Activated CD4-positive, CD25-positive, alpha-beta regulatory T cell treated with anti-CD3 and anti-CD28 coated beads, Interleukin-2, amount 50 U/mL, for 72 hours (primary cell): ENCODE measurements around the gene RPS27L.
"Not testable (repeated sequence)": the region's sequence is repeated elsewhere in the genome, so short reads cannot be mapped to it uniquely, and the experiment has no call there.

Experiments
- DNase-seq: peaks from one replicate; pipeline ENCODE4 v3.0.0; 2021

RPS27L gene

DNA sequence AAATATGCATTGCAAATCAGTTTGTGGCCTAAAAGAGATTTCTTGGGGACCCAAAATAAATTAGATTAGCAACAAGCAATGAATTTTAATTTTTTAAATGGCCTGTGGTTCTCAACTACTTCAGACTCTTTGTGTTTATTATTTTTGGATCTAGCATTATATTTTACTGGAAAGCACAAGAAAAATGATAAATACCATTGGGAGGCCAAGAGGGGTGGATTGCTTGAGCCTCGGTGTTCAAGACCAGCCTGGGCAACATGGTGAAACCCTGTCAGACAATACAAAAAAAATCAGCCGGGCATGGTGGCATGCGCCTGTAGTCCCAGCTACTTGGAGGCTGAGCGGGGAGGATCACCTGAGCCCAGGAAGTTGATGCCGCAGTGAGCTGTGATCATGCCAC lies 22.0 kb downstream of the RPS27L start:
- DNase-seq: no peak

DNA sequence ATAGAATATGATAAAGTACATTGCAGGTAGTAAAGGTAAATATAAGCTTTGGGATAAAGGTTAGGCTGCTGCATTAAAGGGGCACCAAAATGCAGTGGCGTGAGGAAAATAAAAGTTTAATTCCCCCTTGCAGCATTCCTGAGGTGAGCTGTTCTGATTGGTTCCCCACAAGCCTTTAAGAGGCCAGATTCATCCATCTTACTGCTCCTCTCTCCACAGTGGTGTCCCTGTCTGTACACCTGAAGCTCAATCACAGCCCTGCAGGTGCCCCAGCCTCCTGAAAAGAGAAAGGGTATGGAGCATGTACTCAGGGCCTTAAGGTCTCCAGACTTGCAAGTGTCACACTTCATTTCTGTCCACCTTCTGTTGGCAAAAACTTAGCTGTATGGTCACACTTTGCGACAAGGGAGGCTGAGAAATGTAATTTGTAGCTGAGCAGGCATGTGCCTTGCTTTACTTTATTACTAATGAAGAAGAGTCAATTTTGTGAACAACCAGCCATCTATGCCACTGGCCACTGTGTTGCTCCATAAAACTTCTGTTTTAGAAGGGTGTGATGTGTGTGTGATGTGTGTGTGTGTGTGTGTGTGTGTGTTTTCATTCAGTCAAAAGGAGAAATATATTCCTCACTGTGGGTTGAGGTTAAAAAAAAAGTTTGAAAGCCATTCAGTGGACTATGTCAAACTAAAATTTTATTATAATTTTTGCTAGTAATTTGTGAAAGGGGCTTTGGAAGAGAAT lies 22.9 kb downstream of the RPS27L start:
- no peak for DNase-seq

DNA sequence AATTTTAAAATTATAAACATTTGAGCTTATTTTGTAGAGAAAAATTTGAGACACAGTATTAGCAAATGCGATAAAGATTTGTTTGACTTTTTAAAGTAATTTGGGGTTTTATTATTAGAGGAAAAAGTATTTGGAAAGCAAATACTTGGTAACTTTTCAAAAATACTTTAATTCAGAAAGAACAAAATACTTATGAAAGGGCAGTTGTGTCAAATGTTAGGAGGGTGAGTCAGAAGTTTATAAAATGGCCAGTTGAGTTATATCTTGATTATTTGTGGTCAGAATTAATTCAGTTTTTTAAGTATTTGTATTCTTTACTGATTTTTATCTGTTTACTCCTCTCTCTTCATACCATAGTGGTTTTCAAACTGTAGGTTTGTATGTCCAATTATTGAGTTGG lies 23.5 kb downstream of the RPS27L start:
- DNase-seq: no peak

DNA sequence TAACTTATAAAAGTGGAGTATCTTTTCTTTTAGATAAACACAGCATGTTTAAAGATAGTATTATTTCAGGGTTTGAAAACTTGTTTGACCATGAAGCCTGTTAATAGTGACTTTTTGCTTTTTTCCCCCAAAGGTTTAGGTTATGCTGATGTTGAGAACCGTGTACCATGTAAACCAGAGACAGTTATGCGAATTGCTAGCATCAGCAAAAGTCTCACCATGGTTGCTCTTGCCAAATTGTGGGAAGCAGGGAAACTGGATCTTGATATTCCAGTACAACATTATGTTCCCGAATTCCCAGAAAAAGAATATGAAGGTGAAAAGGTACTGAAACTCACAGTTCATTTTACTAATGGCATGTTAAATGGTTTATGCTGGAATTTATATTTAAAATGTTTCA lies 30.6 kb downstream of the RPS27L start:
- DNase-seq: no peak

DNA sequence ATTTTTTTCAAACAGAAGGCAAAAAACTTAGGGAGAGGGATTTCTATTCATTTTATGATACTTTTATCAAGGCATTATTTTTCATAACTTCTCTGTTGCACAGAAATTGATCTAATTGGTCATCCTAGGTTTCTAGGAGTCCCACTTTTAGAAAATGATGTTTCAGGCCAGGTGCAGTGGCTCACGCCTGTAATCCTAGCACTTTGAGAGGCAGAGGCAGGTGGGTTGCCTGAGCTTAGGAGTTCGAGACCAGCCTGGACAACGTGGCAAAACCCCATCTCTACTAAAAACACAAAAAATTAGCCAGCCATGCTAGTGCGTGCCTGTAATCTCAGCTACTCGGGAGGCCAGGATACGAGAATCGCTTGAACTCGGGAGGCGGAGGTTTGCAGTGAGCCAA lies 32.8 kb downstream of the RPS27L start:
- no peak for DNase-seq

DNA sequence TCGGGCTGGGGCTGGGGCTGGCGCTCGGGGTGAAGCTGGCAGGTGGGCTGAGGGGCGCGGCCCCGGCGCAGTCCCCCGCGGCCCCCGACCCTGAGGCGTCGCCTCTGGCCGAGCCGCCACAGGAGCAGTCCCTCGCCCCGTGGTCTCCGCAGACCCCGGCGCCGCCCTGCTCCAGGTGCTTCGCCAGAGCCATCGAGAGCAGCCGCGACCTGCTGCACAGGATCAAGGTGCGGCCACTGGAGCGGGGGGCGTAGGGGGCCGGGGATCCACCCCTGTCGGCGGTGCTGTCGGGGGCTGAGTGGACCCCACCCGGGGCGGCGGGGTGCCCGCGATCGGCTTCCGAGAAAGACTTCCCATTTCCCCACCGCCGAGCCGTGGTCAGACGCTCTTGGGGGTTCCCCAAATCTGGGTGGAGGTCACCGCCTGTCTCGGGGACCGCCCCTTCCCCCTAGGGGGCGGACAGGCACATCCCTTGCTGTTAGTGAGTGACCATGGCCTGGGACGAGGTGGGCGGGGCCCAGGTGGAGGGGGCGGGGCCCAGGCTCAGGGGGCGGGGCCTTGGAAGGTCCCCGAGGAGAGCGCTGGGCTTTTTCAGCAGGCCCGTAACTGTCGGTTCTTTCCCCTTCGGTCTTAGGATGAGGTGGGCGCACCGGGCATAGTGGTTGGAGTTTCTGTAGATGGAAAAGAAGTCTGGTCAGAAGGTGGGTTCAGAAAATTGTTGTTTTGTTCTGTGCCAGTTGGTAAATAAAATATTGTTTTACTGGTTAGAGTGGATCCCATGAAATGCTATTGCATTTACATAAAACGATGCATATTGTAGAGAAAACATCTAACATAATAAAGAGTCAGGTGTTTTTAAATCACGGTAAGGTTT lies 35.0 kb downstream of the RPS27L start:
- DNase-seq: peak; percentile 80

DNA sequence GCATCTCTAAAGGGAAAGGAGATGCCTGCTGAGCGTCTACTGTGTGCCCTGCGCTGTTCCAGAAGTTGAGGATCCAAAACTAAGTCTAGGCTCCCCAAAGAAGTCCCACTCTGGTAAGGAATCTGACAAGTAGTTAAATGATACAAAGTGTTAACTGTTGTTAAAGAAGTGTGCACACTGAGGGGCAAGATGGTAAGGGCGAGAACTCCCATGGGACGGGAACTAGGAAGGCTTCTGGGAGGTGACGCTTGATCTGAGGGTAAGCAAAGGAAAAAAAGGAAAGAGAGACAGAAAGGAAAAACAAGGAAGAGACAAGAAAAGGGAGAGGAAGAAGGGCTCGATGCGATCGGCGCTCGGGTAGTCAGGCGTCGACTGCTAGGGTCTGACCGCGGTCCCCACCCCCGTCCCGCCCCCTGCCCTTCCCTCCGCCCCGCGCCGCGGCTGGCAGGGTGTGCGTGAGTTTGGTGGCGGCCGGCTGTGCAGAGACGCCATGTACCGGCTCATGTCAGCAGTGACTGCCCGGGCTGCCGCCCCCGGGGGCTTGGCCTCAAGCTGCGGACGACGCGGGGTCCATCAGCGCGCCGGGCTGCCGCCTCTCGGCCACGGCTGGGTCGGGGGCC lies 35.8 kb downstream of the RPS27L start, which contains the start of gene LACTB:
Gene LACTB, plus strand, starts transcription at position 480 of the 620 bp plus-strand sequence. Its CDS starts 11 bp downstream, at position 491.
- DNase-seq: peak; percentile 77

DNA sequence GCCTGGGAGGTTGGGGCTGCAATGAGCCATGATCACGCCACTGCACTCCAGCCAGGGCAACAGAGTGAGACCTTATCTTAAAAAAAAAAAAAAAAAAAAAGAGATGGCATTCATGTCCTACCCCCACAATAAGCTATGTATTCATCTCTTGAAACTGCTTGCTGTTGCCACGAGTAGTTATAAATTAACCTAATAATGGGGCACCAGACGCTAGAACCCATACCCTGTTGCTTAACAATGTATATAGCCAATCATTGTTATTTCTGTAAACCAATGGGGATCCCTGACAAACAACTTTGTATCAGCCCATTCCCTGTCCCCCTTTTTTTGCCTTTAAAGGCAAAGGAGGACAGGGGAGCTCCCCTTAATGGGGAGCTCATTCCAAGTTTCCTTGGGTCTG lies 38.4 kb downstream of the RPS27L start:
- DNase-seq: no peak

DNA sequence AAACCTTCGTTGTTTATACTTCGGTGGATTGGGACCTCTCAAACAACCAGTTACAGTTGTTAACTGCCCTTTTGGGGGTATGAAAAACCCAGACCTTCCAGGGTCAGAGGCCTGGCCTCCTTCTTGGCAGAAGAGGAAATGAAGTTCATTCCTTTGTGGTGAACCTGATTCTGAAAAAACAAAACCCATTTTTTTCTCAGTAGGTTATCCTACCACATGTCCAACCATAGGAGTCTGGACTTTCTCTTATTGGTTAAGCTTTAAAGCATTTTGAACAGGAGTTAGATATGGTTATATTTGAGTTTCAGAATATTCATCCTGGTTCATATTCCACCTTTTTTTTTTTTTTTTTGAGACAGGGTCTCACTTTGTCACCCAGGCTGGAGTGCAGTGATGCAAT lies 42.8 kb downstream of the RPS27L start:
- DNase-seq: no peak

DNA sequence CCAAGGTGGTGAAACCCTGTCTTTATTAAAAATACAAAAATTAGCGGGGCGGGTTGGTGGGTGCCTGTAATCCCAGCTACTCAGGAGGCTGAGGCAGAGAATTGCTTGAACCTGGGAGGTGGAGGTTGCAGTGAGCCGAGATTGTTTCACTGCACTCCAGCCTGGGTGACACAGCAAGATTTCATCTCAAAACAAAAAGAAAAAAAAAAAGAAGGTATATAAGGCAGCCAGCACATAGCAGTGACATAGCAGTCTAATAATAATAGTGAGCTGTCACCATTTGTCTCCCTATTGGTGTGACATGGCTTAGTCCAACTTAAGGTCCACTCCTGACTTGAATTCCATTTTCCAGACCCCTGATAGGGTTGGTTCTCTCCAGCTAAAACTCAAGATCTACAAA lies 44.4 kb downstream of the RPS27L start:
- DNase-seq: no peak

DNA sequence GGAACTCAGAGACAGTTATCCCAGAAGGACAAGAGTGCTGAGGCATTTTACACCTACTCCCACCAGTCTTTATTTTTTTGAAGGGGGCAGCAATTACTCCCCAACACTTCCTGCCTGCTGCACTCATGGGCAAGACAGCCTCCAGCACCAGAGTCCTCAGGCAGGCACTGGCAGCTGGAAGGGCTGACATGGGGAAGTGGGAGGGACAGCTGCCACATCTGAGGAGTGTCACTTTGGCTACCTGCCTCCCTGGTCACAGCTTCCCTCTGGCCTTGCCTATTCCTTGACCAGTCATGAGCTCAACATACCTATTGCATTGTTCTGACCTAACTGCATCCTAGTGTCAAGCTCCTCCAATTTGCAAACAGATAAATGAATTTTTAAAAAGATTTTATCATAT lies 45.8 kb downstream of the RPS27L start:
- no peak for DNase-seq

DNA sequence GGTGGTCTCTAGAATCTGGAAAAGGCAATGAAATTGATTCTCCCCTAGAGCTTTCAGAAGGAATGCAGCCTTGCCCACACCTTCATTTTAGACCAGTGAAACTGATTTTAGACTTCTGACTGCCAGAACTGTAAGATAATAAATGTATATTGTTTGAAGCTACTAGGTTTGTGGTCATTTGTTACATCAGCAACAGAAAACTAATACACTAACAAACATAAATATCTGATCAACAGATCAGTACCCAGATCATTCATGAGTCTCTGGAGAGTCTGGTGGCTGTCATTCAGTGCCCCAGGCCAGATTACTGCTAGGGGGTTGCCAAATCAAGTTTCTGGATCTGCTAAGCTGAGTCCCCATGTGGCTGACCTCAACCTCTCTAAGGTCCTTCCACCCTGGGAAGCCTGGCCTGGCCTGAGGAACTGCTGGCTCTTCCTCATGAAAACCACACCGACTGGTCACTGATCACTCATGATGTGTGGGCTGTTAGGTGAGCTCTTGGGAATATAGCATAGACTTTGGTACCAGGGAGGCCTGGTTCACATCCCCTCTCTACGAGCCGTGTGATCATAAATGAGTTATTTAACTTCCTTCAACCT lies 46.8 kb downstream of the RPS27L start:
- DNase-seq: no peak

DNA sequence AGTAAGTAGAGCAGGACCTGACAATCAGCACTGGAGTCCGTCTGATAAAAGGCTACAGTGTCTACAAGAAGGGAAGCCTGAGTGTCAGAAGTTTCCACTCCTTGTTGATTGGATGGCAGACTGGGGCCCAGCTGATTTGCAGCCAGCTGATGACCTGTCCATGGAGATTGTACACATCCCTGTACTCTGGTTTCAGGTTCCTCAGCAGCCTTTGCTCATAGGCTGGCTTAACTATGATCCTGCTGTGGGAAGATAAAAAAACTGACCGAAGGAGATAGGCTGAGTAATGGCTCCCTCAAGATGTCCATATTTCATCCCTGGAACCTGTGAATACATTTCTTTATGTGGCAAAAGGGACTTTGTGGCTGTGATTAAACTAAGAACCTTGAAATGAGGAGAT lies 47.4 kb downstream of the RPS27L start:
- no peak for DNase-seq

DNA sequence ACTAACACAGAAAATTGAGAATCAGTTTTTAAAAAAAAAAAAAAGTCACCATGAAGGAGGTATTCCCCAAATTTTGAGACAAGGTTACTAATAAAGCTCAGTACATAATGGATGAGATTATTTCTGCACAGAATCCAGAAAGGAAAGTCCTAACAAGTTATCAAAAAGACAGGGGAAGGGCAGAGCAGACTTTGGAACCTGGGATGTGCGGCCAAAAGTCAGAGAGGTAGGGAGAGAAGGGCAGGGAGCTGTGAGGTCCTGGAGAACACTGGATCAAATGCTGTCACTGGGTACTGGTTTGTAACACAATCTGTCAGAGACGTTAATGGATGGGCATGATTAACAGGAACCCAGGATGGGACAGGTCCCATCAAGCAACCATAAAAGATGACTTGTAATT lies 47.8 kb downstream of the RPS27L start:
- DNase-seq: no peak

DNA sequence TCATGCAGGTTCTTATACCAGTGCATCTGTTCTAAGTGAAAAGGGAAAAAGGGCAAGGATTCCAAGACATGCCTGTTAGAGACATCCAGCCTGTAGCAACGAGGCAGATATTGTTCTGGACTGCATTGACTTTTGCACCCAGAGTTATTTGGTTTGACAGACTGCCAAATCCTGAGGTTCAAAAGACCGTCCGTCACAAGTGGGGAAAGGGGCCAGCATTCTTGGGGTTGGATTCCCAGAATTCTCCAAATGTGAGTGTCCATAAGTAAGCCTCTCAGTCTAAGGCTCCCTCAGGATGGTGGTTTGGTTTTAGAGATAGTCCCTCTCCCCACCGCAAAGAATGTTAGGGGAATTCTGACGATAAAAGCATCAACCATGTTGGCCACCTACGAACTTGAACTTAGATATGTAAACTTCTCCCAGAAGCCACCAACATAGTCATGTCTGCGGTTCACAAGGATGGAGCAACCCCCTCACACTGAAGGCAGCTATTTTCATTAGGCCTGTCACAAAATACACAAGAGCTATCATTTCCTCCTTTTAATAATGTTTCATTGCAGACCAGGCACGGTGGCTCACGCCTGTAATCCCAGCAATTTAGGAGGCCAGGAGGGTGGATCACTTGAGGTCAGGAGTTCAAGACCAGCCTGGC lies 49.3 kb downstream of the RPS27L start:
- DNase-seq: no peak

DNA sequence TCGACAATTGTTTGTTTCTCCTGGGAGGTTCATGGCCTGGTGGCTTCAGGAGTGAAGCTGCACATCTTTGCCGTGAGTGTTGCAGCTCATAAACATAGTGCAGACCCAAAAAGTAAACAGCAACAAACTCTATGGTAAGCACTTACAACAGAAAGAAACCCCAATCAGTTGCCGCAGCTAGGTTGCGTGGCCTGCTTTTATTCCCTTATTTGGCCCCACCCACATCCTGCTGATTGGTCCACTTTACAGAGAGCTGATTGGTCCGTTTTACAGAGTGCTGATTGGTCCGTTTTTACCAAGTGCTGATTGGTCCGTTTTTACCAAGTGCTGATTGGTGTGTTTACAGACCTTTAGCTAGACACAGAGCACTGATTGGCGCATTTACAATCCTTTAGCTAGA lies 51.9 kb downstream of the RPS27L start:
- DNase-seq: not testable (repeated sequence)

DNA sequence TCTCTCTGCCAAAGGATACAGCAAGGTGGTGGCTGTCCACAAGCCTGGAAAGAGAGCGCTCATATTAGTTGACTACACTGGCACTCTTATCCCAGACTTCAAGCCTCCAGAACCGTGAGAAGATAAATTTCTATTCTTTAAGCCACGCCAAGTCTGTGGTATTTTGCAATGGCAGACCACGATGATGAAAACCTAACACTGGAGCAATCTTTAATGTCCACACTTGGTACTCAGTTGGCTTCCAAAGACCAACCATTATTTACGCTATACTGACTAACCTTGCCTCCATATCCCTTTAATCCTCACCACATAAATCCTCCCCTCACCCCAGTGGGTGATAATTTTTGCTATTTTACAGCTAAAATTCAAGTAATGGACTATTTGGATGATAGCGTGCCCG lies 52.5 kb downstream of the RPS27L start:
- DNase-seq: no peak

DNA sequence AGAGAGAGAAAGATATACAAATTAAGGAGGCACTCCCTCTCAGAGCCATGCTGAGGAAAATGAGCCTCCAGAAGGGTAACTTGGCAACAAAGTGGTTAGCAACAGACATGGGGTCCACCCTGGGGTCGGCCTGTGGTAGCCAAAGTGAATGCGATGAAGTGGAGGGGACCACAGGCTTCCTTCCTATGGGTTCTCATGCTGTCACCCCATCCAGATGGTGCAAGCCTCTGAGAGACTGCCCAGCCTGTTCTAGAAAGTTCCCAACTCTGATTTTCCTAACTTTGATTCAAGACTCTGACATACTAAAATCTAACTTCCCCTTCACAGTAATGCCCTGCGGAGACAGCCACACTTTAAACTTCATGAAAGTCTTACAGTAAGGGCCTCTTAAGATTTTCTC lies 53.9 kb downstream of the RPS27L start:
- no peak for DNase-seq

DNA sequence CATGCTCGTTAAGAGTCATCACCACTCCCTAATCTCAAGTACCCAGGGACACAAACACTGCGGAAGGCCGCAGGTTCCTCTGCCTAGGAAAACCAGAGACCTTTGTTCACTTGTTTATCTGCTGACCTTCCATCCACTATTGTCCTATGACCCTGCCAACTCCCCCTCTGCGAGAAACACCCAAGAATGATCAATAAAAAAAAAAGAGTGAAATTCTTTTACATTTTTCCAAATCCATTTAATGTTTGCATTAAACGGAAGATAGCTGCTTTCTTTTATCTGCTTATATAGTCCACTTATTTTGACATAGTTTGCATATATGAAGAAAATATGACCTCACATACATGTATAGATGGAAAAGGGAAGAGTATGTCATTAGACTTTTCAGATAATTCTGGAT lies 57.7 kb downstream of the RPS27L start:
- DNase-seq: not testable (repeated sequence)

DNA sequence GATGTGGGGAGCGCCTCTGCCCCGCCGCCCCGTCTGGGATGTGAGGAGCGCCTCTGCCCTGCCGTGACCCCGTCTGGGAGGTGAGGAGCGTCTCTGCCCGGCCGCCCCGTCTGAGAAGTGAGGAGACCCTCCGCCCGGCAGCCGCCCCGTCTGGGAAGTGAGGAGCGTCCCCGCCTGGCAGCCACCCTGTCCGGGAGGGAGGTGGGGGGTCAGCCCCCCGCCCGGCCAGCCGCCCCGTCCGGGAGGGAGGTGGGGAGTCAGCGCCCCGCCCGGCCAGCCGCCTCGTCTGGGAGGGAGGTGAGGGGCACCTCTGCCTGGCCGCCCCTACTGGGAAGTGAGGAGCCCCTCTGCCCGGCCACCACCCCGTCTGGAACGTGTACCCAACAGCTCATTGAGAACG lies 58.4 kb downstream of the RPS27L start:
- not testable (repeated sequence) for DNase-seq
